HepG2 (cell line): ENCODE results near the gene HEPHL1. TPM values are rescaled to one million over a fixed set of nuclear protein-coding genes. Genes with fewer than 3 reads are reported as not detected.

Experiments used
- ATAC-seq: fragments of 200-7000 bp; cut with Tn5 transposase; 3 replicates; pipeline ENCODE4 v1.9.1; 2020; ENCODE audit warnings: mild to moderate bottlenecking, moderate library complexity
- BruUV-seq: library from RNA; stranded (reverse); fragments of 400-500 nt; replicated peaks from 2 replicates; lab custom pipeline; 2021; lab: Mats Ljungman, UMichigan
- CTCF ChIA-PET: fragments of 300-600 bp; formaldehyde crosslinking; extraction: SDS; loops from one replicate; lab custom pipeline; 2021; ENCODE audit warnings: low total read pairs, inconsistent platforms, low intra/inter-chr PET ratio; lab: Yijun Ruan, JAX
- POLR2A ChIA-PET: fragments of 350-600 bp; sonication (Branson Sonifier 250); formaldehyde crosslinking; loops from one replicate; lab custom pipeline; 2020; ENCODE audit warnings: antibody characterized with exemption, inconsistent platforms; lab: Yijun Ruan, JAX
- DNase-seq: peaks from one replicate; pipeline ENCODE4 v3.0.0-alpha.2; 2015; ENCODE audit warnings: low spot score
- FAIRE-seq: peaks from 3 replicates; lab custom pipeline; 2011; peaks lifted over from hg19 to GRCh38; lab: Jason Lieb, UNC
- H2AFZ ChIP-seq: one replicate; pipeline ENCODE4 v1.6.1; 2011; ENCODE audit warnings: low read length, inconsistent platforms
- H3K27ac ChIP-seq: fragments of 300-600 bp; 3 replicates; pipeline ENCODE4 v1.8.0; 2011; ENCODE audit warnings: mixed run types, mild to moderate bottlenecking, mixed read lengths, low read length, inconsistent platforms; ENCODE audit not compliant: insufficient read depth; ENCODE audit errors: extremely low read length
- H3K27me3 ChIP-seq, 2 experiments: fragments of 200-600 bp in 1 of 2; 2 replicates in 1 of 2; 3 replicates in 1 of 2; pipeline versions ENCODE4 v1.6.0 to v1.8.0; 2011; ENCODE audit warnings: low read length in 2 of 2, mild to moderate bottlenecking in 2 of 2, moderate library complexity in 2 of 2, inconsistent platforms in 1 of 2; ENCODE audit not compliant: insufficient read depth in 2 of 2, control insufficient read depth in 1 of 2
- H3K36me3 ChIP-seq, 2 experiments: fragments of 200-600 bp in 1 of 2; replicated peaks in 1 of 2; 2 replicates in 1 of 2; 3 replicates in 1 of 2; pipeline versions ENCODE4 v1.5.1 to v1.8.0; 2011; ENCODE audit warnings: low read length in 2 of 2, inconsistent platforms in 1 of 2; ENCODE audit not compliant: insufficient read depth in 2 of 2, control insufficient read depth in 1 of 2
- H3K4me1 ChIP-seq: 2 replicates; pipeline ENCODE4 v1.5.1; 2012; ENCODE audit warnings: low read length, inconsistent platforms; ENCODE audit not compliant: insufficient read depth
- H3K4me2 ChIP-seq: 2 replicates; pipeline ENCODE4 v1.6.0; 2011; ENCODE audit warnings: low read depth, low read length, inconsistent platforms
- H3K4me3 ChIP-seq, 3 experiments: fragments of 200-600 bp in 1 of 3; sonication (generic), shearing (Covaris generic) in 1 of 3; replicated peaks in 1 of 3; 2 replicates each; pipeline ENCODE4 v1.5.1; 2011 to 2016; ENCODE audit warnings: low read length in 3 of 3, inconsistent platforms in 2 of 3, low read depth in 2 of 3, mild to moderate bottlenecking in 2 of 3, control low read depth in 1 of 3, mixed read lengths in 1 of 3; ENCODE audit not compliant: insufficient read depth in 1 of 3
- H3K79me2 ChIP-seq: one replicate; pipeline ENCODE4 v1.6.1; 2011; ENCODE audit warnings: low read length, inconsistent platforms; ENCODE audit not compliant: insufficient read depth
- H3K9ac ChIP-seq: 2 replicates; pipeline ENCODE4 v1.6.0; 2011; ENCODE audit warnings: mild to moderate bottlenecking, low read depth, low read length, inconsistent platforms; ENCODE audit not compliant: insufficient read depth
- H3K9me3 ChIP-seq: 2 replicates; pipeline ENCODE4 v1.5.1; 2012; ENCODE audit warnings: mild to moderate bottlenecking, low read length
- H4K20me1 ChIP-seq: 2 replicates; pipeline ENCODE4 v1.6.0; 2011; ENCODE audit warnings: inconsistent platforms, mild to moderate bottlenecking, low read length, moderate library complexity; ENCODE audit not compliant: insufficient read depth
- ADNP ChIP-seq: sonication (generic); formaldehyde crosslinking; IDR thresholded peaks from 2 replicates; pipeline ENCODE4 v1.4.0; 2020; ENCODE audit warnings: missing genetic modification reagents
- KLF16 ChIP-seq, 2 experiments: sonication (generic) in 1 of 2; formaldehyde crosslinking in 1 of 2; IDR thresholded peaks; 2 replicates each; pipeline versions ENCODE4 v1.6.1 to v1.8.0; 2016 to 2023; ENCODE audit warnings: missing genetic modification reagents in 2 of 2, missing compliant biosample characterization in 1 of 2
- KLF9 ChIP-seq: IDR thresholded peaks from 2 replicates; pipeline ENCODE4 v1.6.1; 2016; ENCODE audit warnings: low read depth
- RFX5 ChIP-seq: IDR thresholded peaks from 2 replicates; pipeline ENCODE4 v1.6.1; 2011; ENCODE audit warnings: low read depth, low read length, improper control_type of control experiment
- THYN1 ChIP-seq: sonication (generic); formaldehyde crosslinking; IDR thresholded peaks from 2 replicates; pipeline ENCODE4 v1.8.1; 2023; ENCODE audit warnings: low read depth, mild to moderate bottlenecking, moderate library complexity, missing genetic modification reagents, borderline replicate concordance
- TRIM24 ChIP-seq: sonication (generic); formaldehyde crosslinking; IDR thresholded peaks from 2 replicates; pipeline ENCODE4 v1.8.0; 2022; ENCODE audit warnings: mild to moderate bottlenecking, missing genetic modification reagents
- WGBS: methylation state at CpG from one replicate; pipeline ENCODE4 v1.1.6; 2017; ENCODE audit warnings: low lambda C conversion rate; 5-methylcytosine and 5-hydroxymethylcytosine counted together
- in situ Hi-C: cut with HindIII; loops from 2 replicates; pipeline ENCODE4 v1.10.0; 2017; ENCODE audit warnings: low pct_unique_long_range_greater_than_20kb; ENCODE audit not compliant: extremely low pct_ligation_motif_present
- intact Hi-C: fragments of 100-400 bp; cut with micrococcal nuclease; formaldehyde crosslinking; loops from one replicate; pipeline ENCODE4 v1.10.0; 2022; ENCODE audit not compliant: unreplicated experiment
- polyA plus RNA-seq, 8 experiments: library from polyadenylated mRNA; depleted of rRNA in 3 of 8; stranded (reverse) in 7 of 8; unstranded in 1 of 8; fragments of >200 nt; fragmentation: Illumina TruSeq in 4 of 8; extraction: Trizol in 4 of 8; gene quantifications; 2 replicates each; pipeline versions ENCODE4 v1.2.1 to v1.2.3, GENCODE V29; 2011 to 2016; ENCODE audit warnings: low read depth in 4 of 8, missing spikeins in 1 of 8, mixed read lengths in 1 of 8; ENCODE audit not compliant: insufficient read depth in 1 of 8
- total RNA-seq, 5 experiments: library from RNA; depleted of rRNA; stranded (reverse); fragments of >200 nt; fragmentation: Illumina TruSeq; extraction: Trizol; gene quantifications; 2 replicates each; pipeline ENCODE4 v1.2.3, GENCODE V29; 2016; ENCODE audit warnings: low read depth in 1 of 5
- TF ChIP-seq, protein P1 (sequence below): sonication (generic); formaldehyde crosslinking; IDR thresholded peaks from 2 replicates; pipeline ENCODE4 v1.9.0; 2021; ENCODE audit warnings: missing genetic modification reagents, mild to moderate bottlenecking, borderline replicate concordance

The HEPHL1 gene
- total and polyA plus RNA-seq, 2 of the 13 experiments (the other 11 are each of a cell fraction or from before 2014, with no cell fraction given), result 0.04 to 0.05 TPM

DNA sequence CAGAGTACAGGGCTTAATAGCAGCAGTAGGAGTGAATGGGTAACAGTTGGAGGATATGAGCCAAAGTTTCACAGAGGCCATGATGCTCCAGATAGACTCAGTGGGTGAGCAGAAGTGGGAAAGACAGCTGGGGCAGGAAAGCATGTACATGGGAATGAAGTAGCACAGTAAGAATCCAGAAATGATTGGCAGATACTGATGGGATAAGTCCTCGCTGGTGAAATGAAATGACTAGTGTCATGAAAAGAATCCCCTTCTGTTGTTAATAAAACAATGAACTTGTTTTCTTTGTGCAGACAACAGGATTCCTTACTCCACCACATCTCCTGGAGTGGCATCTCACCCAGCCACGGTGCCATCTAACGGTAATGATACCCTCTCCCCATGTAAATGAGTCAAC lies 90.1 kb downstream of the HEPHL1 start:
- Histone ChIP-seq H3K4me2 (no peak overlapping the region), H3K27ac (no peak overlapping the region), H3K9me3 (no peaks in the 10 kb centered on the region), H3K79me2 (no peaks in the 10 kb centered on the region), H2AFZ (no peak overlapping the region)
- TF ChIP-seq KLF16 (CRISPR knock-in tag; IDR thresholded peaks at IDR 0.05) (no peak), THYN1 (CRISPR knock-in tag) (no peak), ADNP (no peak)
- TF ChIP-seq, all 625 proteins: peak for 0
- Histone ChIP-seq H4K20me1 (no peaks in the 10 kb centered on the region), H3K27me3 (no peaks in the 10 kb centered on the region; a peak in 1 of 5 replicates), H3K9ac (no peak overlapping the region), H3K4me1 (peaks cover 6% of the 10 kb centered on the region), H3K36me3 (no peaks in the 10 kb centered on the region), H3K4me3 (no peak overlapping the region)
- BruUV-seq, result no TSS peak
- intact Hi-C loops (no loop called here), in situ Hi-C loops (no loop called here)
- FAIRE-seq (no peak), ATAC-seq (no peak), DNase-seq (no peak)
- ChIA-PET CTCF (no interaction called here), POLR2A (no interaction called here)
- WGBS, result 65% methylated on average over 3 of the region's 3 CpGs

DNA sequence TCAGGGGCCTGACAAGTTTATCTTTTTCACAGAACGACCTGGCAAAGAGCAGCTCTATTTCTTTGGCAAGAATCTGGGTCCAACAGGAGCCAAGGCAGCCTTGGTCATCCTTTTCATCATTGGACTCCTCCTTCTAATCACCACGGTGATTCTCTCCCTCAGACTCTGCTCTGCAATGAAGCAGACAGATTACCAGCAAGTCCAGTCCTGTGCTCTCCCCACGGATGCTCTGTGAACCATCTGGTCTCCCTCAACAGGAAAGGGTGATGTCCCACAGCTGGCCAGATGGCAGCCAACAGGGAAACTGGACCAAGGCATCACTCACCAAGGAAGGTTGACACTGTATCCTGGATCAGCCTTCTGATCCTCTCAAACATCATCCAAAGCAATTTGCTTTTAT lies 90.5 kb downstream of the HEPHL1 start:
- no peaks in the 10 kb centered on the region for H3K36me3 ChIP-seq
- FAIRE-seq (no peak), DNase-seq (no peak), ATAC-seq (no peak)
- ChIA-PET POLR2A (no interaction called here), CTCF (no interaction called here)
- TF ChIP-seq KLF9 (CRISPR knock-in tag) (no peak), TRIM24 (CRISPR knock-in tag) (no peak), RFX5 (no peak)
- TF ChIP-seq, protein P1, sequence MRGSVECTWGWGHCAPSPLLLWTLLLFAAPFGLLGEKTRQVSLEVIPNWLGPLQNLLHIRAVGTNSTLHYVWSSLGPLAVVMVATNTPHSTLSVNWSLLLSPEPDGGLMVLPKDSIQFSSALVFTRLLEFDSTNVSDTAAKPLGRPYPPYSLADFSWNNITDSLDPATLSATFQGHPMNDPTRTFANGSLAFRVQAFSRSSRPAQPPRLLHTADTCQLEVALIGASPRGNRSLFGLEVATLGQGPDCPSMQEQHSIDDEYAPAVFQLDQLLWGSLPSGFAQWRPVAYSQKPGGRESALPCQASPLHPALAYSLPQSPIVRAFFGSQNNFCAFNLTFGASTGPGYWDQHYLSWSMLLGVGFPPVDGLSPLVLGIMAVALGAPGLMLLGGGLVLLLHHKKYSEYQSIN (CRISPR knock-in tag), result no peak
- H3K27me3 ChIP-seq, result no peaks in the 10 kb centered on the region; a peak in 1 of 5 replicates
- in situ Hi-C loops (no loop called here), intact Hi-C loops (no loop called here)
- H3K9me3 ChIP-seq, result no peaks in the 10 kb centered on the region
- H3K4me1 ChIP-seq, result peaks cover 10% of the 10 kb centered on the region
- H3K4me3 ChIP-seq, result no peak overlapping the region
- H3K27ac ChIP-seq, result no peak overlapping the region
- BruUV-seq, result no TSS peak
- no peak overlapping the region for H2AFZ ChIP-seq
- no peak overlapping the region for H3K9ac ChIP-seq
- WGBS, result 42% methylated on average over 3 of the region's 3 CpGs
- H4K20me1 ChIP-seq, result no peaks in the 10 kb centered on the region
- no peaks in the 10 kb centered on the region for H3K79me2 ChIP-seq
- no peak overlapping the region for H3K4me2 ChIP-seq
